RCC 7860 (cell line): ENCODE results near the gene EXOC1.
A peak's percentile ranks its signal among the peaks of the same experiment; 100 is the strongest.

Experiments used
- DNase-seq: peaks from one replicate; pipeline ENCODE4 v3.0.0-alpha.2; 2015; ENCODE audit warnings: low spot score
- FAIRE-seq: peaks from 2 replicates; lab custom pipeline; 2012; peaks lifted over from hg19 to GRCh38; lab: Jason Lieb, UNC

Gene EXOC1

DNA sequence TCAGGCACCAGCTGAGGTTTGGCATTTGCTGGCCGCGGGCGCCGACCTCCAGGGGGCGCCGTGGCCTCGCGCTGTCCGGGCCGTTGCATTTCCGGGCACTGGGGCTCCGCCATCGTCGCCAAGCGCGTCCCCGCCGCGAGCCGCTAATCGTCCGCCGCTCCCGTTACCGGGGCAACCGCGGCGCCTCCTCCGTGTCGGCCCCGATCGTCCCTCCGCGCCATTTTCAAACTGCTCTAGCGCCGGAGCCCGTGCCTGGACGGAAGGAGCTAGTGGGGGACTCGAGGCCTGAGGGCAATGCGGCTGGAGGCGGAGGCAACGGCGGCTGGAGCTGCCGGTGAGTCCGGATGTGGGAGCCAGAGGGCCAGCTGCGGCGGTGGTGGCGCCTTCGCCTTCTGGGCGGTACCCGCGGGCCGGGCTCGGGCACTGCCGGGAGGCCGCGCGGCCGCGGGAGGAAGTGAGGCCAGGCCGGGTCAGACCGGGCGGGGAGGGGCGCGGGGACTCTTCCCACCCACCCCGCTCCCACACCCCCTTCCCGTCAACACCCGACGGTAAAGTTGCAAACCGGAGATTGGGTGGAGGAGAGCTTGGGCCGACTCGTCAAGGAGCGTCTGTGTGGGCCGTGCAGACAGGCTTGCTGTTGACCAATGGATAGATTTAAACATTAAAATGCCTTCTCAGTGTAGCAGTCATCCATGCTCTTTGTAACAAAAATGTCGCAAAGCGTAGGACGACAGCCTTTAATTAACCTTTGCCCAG lies 95.5 kb downstream of the EXOC1 start, which contains the start of gene CEP135:
Gene CEP135, plus strand, starts transcription at position 220 of the 756 bp plus-strand sequence. CDS start 3,186 bp downstream, outside the sequence.
- DNase-seq (peak; percentile 75), FAIRE-seq (no peak)

DNA sequence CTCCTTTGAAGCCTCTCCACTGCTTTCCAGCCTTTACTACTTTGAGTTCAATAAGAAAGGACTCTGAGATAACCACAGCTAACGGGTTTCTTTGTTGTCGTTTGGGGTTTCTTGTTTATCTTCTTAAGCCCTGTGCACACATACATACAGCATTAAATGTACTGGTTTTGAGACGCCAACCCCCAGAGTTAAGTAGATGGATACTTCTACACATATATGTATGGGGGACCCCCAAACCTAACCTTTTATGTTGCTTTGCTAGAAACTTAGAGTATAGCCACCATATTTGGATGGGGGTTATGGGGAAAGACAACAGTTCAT lies 96.0 kb downstream of the EXOC1 start:
- no peak for DNase-seq
- no peak for FAIRE-seq

DNA sequence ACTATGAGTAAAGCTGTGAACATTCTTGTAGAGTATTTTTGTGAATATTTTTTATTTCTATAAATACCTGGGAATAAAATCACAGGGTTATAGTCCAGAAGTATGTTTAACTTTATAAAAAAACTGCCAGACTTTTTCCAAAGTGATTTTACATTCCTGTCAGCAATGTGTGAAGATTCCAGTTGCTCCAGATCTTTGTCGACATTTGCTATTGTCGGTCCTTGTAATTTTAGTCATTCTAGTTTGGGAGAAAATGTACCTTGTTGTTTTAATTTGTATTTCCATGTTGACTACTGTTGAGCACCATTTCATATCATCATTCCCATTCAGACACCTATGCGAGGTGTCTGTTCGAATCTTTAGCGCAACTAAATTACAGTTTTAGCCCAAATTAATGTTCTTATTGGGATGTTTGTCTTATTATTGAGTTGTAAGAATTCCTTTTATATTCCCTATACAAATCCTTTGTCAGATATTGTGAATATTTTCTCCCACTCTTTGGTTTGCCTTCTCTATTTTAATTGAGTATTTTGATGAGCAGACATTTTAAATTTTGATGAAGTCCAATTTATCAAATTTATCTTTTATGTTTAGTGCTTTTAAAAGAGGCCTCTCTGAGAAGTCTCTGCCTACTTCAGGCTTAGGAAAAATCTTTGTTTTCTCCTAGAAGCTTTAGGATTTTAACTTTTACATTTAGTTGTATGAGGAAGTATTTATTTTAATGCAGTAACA lies 97.9 kb downstream of the EXOC1 start:
- no peak for FAIRE-seq
- no peak for DNase-seq
